Endothelial cell of umbilical vein (primary cell): ENCODE data around the gene ZNF334. TPM values are rescaled to one million over a fixed set of nuclear protein-coding genes. Genes with fewer than 3 reads are reported as not detected.
A peak's percentile ranks its signal among the peaks of the same experiment; 100 is the strongest.

Experiments
- BruUV-seq: library from RNA; stranded (reverse); fragments of 400-500 nt; replicated peaks from 2 replicates; lab custom pipeline; 2021; lab: Mats Ljungman, UMichigan
- CTCF ChIA-PET: fragments of 300-600, 350-600 bp; sonication (Branson Sonifier 250); formaldehyde crosslinking; loops from one replicate; lab custom pipeline; 2021; ENCODE audit warnings: antibody characterized with exemption, inconsistent platforms; lab: Charles Lee
- POLR2A ChIA-PET: fragments of 300-600, 350-600 bp; sonication (Branson Sonifier 250); formaldehyde crosslinking; loops from one replicate; lab custom pipeline; 2021; ENCODE audit warnings: antibody characterized with exemption, inconsistent platforms; lab: Charles Lee
- DNase-seq: peaks from one replicate; pipeline ENCODE4 v3.0.0-alpha.2; 2011; ENCODE audit warnings: low read depth, low spot score
- FAIRE-seq: peaks from 2 replicates; lab custom pipeline; 2011; peaks lifted over from hg19 to GRCh38; lab: Jason Lieb, UNC
- H2AFZ ChIP-seq: 2 replicates; pipeline ENCODE4 v1.6.0; 2012; ENCODE audit warnings: low read depth, low read length, control low read depth, inconsistent platforms
- H3K27ac ChIP-seq: 2 replicates; pipeline ENCODE4 v1.5.1; 2011; ENCODE audit warnings: low read depth, mild to moderate bottlenecking, control low read depth, low read length, moderate library complexity; ENCODE audit not compliant: insufficient read depth
- H3K27me3 ChIP-seq, 2 experiments: 2 replicates each; pipeline versions ENCODE4 v1.6.0 to v1.6.1; 2011; ENCODE audit warnings: low read length in 2 of 2, mixed read lengths in 1 of 2; ENCODE audit not compliant: control insufficient read depth in 2 of 2, insufficient read depth in 2 of 2
- H3K36me3 ChIP-seq, 2 experiments: 2 replicates in 1 of 2; 3 replicates in 1 of 2; pipeline ENCODE4 v1.5.1; 2011; ENCODE audit warnings: low read length in 2 of 2, mild to moderate bottlenecking in 1 of 2, moderate library complexity in 1 of 2; ENCODE audit not compliant: control insufficient read depth in 2 of 2, insufficient read depth in 2 of 2; ENCODE audit errors: extremely low read depth in 1 of 2
- H3K4me1 ChIP-seq: 3 replicates; pipeline ENCODE4 v1.5.1; 2011; ENCODE audit warnings: mild to moderate bottlenecking, low read length; ENCODE audit not compliant: control insufficient read depth, insufficient read depth; ENCODE audit errors: extremely low read depth
- H3K4me2 ChIP-seq: 2 replicates; pipeline ENCODE4 v1.6.1; 2011; ENCODE audit warnings: low read length, control low read depth, mixed read lengths; ENCODE audit not compliant: insufficient read depth
- H3K4me3 ChIP-seq, 3 experiments: fragments of 200-600 bp in 1 of 3; sonication (generic), shearing (Covaris generic) in 1 of 3; replicated peaks in 1 of 3; 2 replicates each; pipeline ENCODE4 v1.5.1; 2011 to 2016; ENCODE audit warnings: control low read depth in 3 of 3, low read length in 3 of 3, mild to moderate bottlenecking in 2 of 3, inconsistent platforms in 1 of 3, low read depth in 1 of 3, moderate library complexity in 1 of 3; ENCODE audit not compliant: insufficient read depth in 1 of 3
- H3K79me2 ChIP-seq: 2 replicates; pipeline ENCODE4 v1.6.0; 2012; ENCODE audit warnings: low read length, inconsistent platforms; ENCODE audit not compliant: control insufficient read depth, insufficient read depth
- H3K9ac ChIP-seq: replicated peaks from 2 replicates; pipeline ENCODE3; 2011; ENCODE audit warnings: low read length, control low read depth; ENCODE audit not compliant: insufficient read depth; ENCODE audit errors: extremely low read depth
- H3K9me1 ChIP-seq: replicated peaks from 3 replicates; pipeline ENCODE4 v1.6.0; 2011; ENCODE audit warnings: mild to moderate bottlenecking, low read length; ENCODE audit not compliant: control insufficient read depth, insufficient read depth; ENCODE audit errors: extremely low read depth
- H3K9me3 ChIP-seq: replicated peaks from 2 replicates; pipeline ENCODE4 v1.5.1; 2012; ENCODE audit warnings: low read length, inconsistent platforms; ENCODE audit not compliant: control insufficient read depth, insufficient read depth
- H4K20me1 ChIP-seq: replicated peaks from 2 replicates; pipeline ENCODE3; 2011; ENCODE audit warnings: mild to moderate bottlenecking, low read length; ENCODE audit not compliant: control insufficient read depth, insufficient read depth; ENCODE audit errors: extremely low read depth
- EZH2 ChIP-seq: IDR thresholded peaks from 2 replicates; pipeline ENCODE4 v1.6.1; 2012; ENCODE audit warnings: borderline replicate concordance, low read depth, mild to moderate bottlenecking, moderate library complexity, low read length, inconsistent platforms; ENCODE audit not compliant: severe bottlenecking
- FOS ChIP-seq: IDR thresholded peaks from 2 replicates; pipeline ENCODE4 v1.6.1; 2011; ENCODE audit warnings: mild to moderate bottlenecking, low read length, moderate library complexity, borderline replicate concordance; ENCODE audit not compliant: insufficient read depth
- JUN ChIP-seq: IDR thresholded peaks from 2 replicates; pipeline ENCODE4 v1.6.1; 2011; ENCODE audit warnings: borderline replicate concordance, low read depth; ENCODE audit not compliant: insufficient read length, insufficient read depth
- MAX ChIP-seq: IDR thresholded peaks from 2 replicates; pipeline ENCODE4 v1.6.1; 2011; ENCODE audit not compliant: insufficient read depth, insufficient read length
- MYC ChIP-seq: IDR thresholded peaks from one replicate; pipeline ENCODE4 v1.6.1; 2011; ENCODE audit warnings: mild to moderate bottlenecking, low read depth, low read length
- POLR2A ChIP-seq: IDR thresholded peaks from 2 replicates; pipeline ENCODE4 v1.6.1; 2012; ENCODE audit warnings: low read depth, mild to moderate bottlenecking, control low read depth, low read length
- POLR2AphosphoS5 ChIP-seq: IDR thresholded peaks from 2 replicates; pipeline ENCODE4 v1.6.1; 2012; ENCODE audit warnings: low read depth, mild to moderate bottlenecking, control low read depth, low read length, moderate library complexity; ENCODE audit not compliant: insufficient read depth
- dilution Hi-C: fragments of 300-500 bp; cut with MboI; formaldehyde crosslinking; loops from one replicate; pipeline ENCODE4 v1.15.0; 2019; ENCODE audit warnings: low sequenced_read_pairs; ENCODE audit not compliant: extremely low pct_ligation_motif_present
- intact Hi-C: fragments of 100-400 bp; cut with micrococcal nuclease; formaldehyde crosslinking; loops from one replicate; pipeline ENCODE4 v1.10.0; 2022
- polyA plus RNA-seq, 4 experiments: library from polyadenylated mRNA; depleted of rRNA in 3 of 4; stranded (reverse) in 3 of 4; unstranded in 1 of 4; fragments of >200 nt; gene quantifications; 2 replicates each; pipeline versions ENCODE4 v1.2.1 to v1.2.3, GENCODE V29; 2011 to 2012; ENCODE audit warnings: missing spikeins in 1 of 4
- total RNA-seq: library from RNA; stranded (reverse); gene quantifications from 2 replicates; pipeline ENCODE4 v1.2.3, GENCODE V29; 2021

The ZNF334 gene
- total and polyA plus RNA-seq, 2 donors (not counting 3 experiments of a cell fraction or from before 2014, with no cell fraction given), result 0.08 to 1.6 TPM

DNA sequence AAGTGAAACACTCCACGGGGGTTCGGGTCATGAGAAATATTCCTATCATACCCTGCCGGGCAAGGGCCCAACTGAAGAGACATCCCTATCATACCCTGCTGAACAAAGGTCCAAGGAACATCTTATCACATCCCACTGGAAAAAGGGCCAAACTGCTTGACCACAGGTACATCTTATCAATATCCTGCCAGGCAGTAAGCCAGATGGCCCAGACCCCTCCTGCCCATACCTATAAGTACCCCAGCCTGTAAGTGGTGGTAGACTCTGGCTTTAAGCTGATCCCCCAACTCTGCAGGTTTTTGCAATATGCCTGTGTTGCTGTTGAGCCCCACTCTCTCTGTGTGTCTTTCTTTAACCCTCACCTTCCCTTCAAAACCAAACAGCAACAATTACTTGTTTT lies 51.6 kb downstream of the ZNF334 start:
- Histone ChIP-seq H3K36me3 (no peaks in the 10 kb centered on the region), H3K9ac (no peak overlapping the region), H3K9me1 (no peaks in the 10 kb centered on the region), H3K9me3 (no peaks in the 10 kb centered on the region), H2AFZ (no peak overlapping the region), H3K27ac (no peak overlapping the region), H3K79me2 (no peaks in the 10 kb centered on the region), H3K4me3 (no peak overlapping the region), H4K20me1 (no peaks in the 10 kb centered on the region), H3K4me2 (no peak overlapping the region), H3K27me3 (peaks cover 1 to 4% of the 10 kb centered on the region in 2 experiments), H3K4me1 (no peaks in the 10 kb centered on the region)
- FAIRE-seq (no peak), DNase-seq (no peak)
- intact Hi-C loops, result no loop called here
- BruUV-seq, result no TSS peak
- TF ChIP-seq FOS, result no peak
- TF ChIP-seq MAX, result no peak
- TF ChIP-seq MYC, result no peak
- dilution Hi-C loops, result no loop called here
- ChIA-PET CTCF (no interaction called here), POLR2A (no interaction called here)

GRCh38 chr20:46458866-46459750 lies 54.3 kb downstream of the ZNF334 start:
- no peaks in the 10 kb centered on the region for H3K36me3 ChIP-seq
- H2AFZ ChIP-seq, result peak overlapping the region; percentile 41
- no peak overlapping the region for H3K4me2 ChIP-seq
- no peaks in the 10 kb centered on the region for H4K20me1 ChIP-seq
- no peak overlapping the region for H3K4me3 ChIP-seq
- dilution Hi-C loops (no loop called here), intact Hi-C loops (no loop called here)
- H3K79me2 ChIP-seq, result no peaks in the 10 kb centered on the region
- no peaks in the 10 kb centered on the region for H3K9me1 ChIP-seq
- H3K27me3 ChIP-seq, result peaks cover 1 to 4% of the 10 kb centered on the region in 2 experiments
- no peak for DNase-seq
- no peaks in the 10 kb centered on the region for H3K9me3 ChIP-seq
- no TSS peak for BruUV-seq
- FAIRE-seq, result no peak
- H3K4me1 ChIP-seq, result no peaks in the 10 kb centered on the region
- no peak overlapping the region for H3K9ac ChIP-seq
- no peak for TF ChIP-seq MAX
- TF ChIP-seq JUN, result no peak
- no peak for TF ChIP-seq EZH2
- no peak for TF ChIP-seq FOS
- no peak for TF ChIP-seq POLR2AphosphoS5
- TF ChIP-seq MYC, result no peak
- no peak for TF ChIP-seq POLR2A
- ChIA-PET CTCF (no interaction called here), POLR2A (no interaction called here)
- no peak overlapping the region for H3K27ac ChIP-seq
